GM10248 (cell line): ENCODE results near the gene HNRNPC.

ENCODE experiments used
- CTCF ChIA-PET: fragments of 300-600 bp; sonication (Branson Sonifier 250); formaldehyde crosslinking; extraction: SDS; loops from one replicate; lab custom pipeline; 2021; ENCODE audit warnings: antibody characterized with exemption; lab: Yijun Ruan, JAX
- POLR2A ChIA-PET: fragments of 350-650 bp; sonication (Branson Sonifier 250); formaldehyde crosslinking; extraction: SDS; loops from one replicate; lab custom pipeline; 2020; ENCODE audit warnings: antibody characterized with exemption; lab: Yijun Ruan, JAX
- DNase-seq: peaks from one replicate; pipeline ENCODE4 v3.0.0; 2012; ENCODE audit errors: extremely low spot score
- CTCF ChIP-seq: IDR thresholded peaks from 2 replicates; pipeline ENCODE4 v1.5.1; 2012; ENCODE audit warnings: mild to moderate bottlenecking, low read depth; ENCODE audit errors: extremely low read depth, missing control alignments, control extremely low read depth

The HNRNPC gene

GRCh38 chr14:21264025-21264801, 5.0 kb downstream of the HNRNPC start:
- TF ChIP-seq CTCF, result no peak
- peak; percentile 57 for DNase-seq
- CTCF ChIA-PET, result interaction anchor here (1.2 to 2.0 kb wide), 4 partner anchors 10 to 50 kb away, joined by 3 to 10 read pairs (median 4); no protein-coding TSS in a partner anchor
- POLR2A ChIA-PET, result interaction anchor here (0.8 to 3.6 kb wide), 7 partner anchors 9 to 120 kb away, joined by 3 to 32 read pairs (median 5); partner anchors contain the start of gene SUPT16H

- ChIA-PET CTCF (interaction anchor here (1.0 to 2.0 kb wide), 2 partner anchors 9 to 46 kb away, joined by 3 to 10 read pairs; no protein-coding TSS in a partner anchor), POLR2A (interaction anchor here (0.9 kb wide), 1 partner anchor 41 kb away, joined by 3 read pairs; no protein-coding TSS in a partner anchor)
- no peak for DNase-seq
- no peak for TF ChIP-seq CTCF
Measured at GRCh38 chr14:21263284-21264024, 5.8 kb downstream of the HNRNPC start.

GRCh38 chr14:21262410-21262809, 6.8 kb downstream of the HNRNPC start:
- POLR2A ChIA-PET, result no interaction called here
- TF ChIP-seq CTCF, result no peak
- DNase-seq, result no peak
- CTCF ChIA-PET, result no interaction called here

- CTCF ChIA-PET, result no interaction called here
Measured at GRCh38 chr14:21261824-21262223, 7.4 kb downstream of the HNRNPC start.

GRCh38 chr14:21258889-21259787, 10.1 kb downstream of the HNRNPC start:
- DNase-seq, result no peak
- POLR2A ChIA-PET, result interaction anchor here (0.6 kb wide), 1 partner anchor 11 kb away, joined by 3 read pairs; no protein-coding TSS in a partner anchor
- CTCF ChIA-PET, result no interaction called here
- no peak for TF ChIP-seq CTCF

More at GRCh38 chr14:21261824-21262223, 7.4 kb downstream of the HNRNPC start:
- POLR2A ChIA-PET, result interaction anchor here (0.7 kb wide), 1 partner anchor 122 kb away, joined by 4 read pairs; the partner anchor contains the start of gene SUPT16H
- DNase-seq, result no peak
- TF ChIP-seq CTCF, result no peak
